ENCODE data around the gene KIR3DL1. TPM values are rescaled to one million over a fixed set of nuclear protein-coding genes. Genes with fewer than 3 reads are reported as not detected.

The KIR3DL1 gene
- total RNA-seq, 1 donor from 2014 or later: not detected

Other genes starting within 250 kb of the KIR3DL1 start
- not detected in 2 replicates for gene LILRA2, start 242.7 kb upstream of the KIR3DL1 start, total RNA-seq
- not detected in 2 replicates for gene LILRA1, start 222.8 kb upstream of the KIR3DL1 start, total RNA-seq
- 0.33 TPM in 1 of 2 replicates, not detected in the other for gene LILRB1, start 186.0 kb upstream of the KIR3DL1 start, total RNA-seq
- gene LILRB4, start 153.5 kb upstream of the KIR3DL1 start, total RNA-seq: not detected in 2 replicates
- gene KIR3DL3, start 92.0 kb upstream of the KIR3DL1 start, total RNA-seq: not detected in 2 replicates
- 0.12 TPM in 1 of 2 replicates, not detected in the other for gene KIR2DL3, start 78.0 kb upstream of the KIR3DL1 start, total RNA-seq
- gene KIR2DL1, start 46.7 kb upstream of the KIR3DL1 start, total RNA-seq: not detected in 2 replicates
- gene KIR2DL4, start 12.9 kb upstream of the KIR3DL1 start, total RNA-seq: not detected in 2 replicates
- gene KIR2DS4, start 16.2 kb downstream of the KIR3DL1 start, total RNA-seq: not detected in 2 replicates
- 0.47 and 0.52 TPM in 2 replicates for gene KIR3DL2, start 34.0 kb downstream of the KIR3DL1 start, total RNA-seq
- not detected in 2 replicates for gene FCAR, start 57.8 kb downstream of the KIR3DL1 start, total RNA-seq
- not detected in 2 replicates for gene NCR1, start 89.7 kb downstream of the KIR3DL1 start, total RNA-seq
- not detected in 2 replicates for gene NLRP7, start 131.1 kb downstream of the KIR3DL1 start, total RNA-seq
- 14.2 and 17.9 TPM in 2 replicates for gene NLRP2, start 149.9 kb downstream of the KIR3DL1 start, total RNA-seq
- gene GP6, start 221.8 kb downstream of the KIR3DL1 start, total RNA-seq: 0.17 and 0.42 TPM in 2 replicates
- gene RDH13, start 246.7 kb downstream of the KIR3DL1 start, total RNA-seq: 21.7 and 23.2 TPM in 2 replicates